ENCODE data around the gene GRIA1. TPM values are rescaled to one million over a fixed set of nuclear protein-coding genes. Genes with fewer than 3 reads are reported as not detected.

GRIA1 gene
- polyA plus RNA-seq, 1 experiment, result 6.7 TPM

GRCh38 chr5:153674356-153674755, 183.9 kb downstream of the GRIA1 start:
- Histone ChIP-seq H3K27me3 (ENCODE audit: control insufficient read depth, insufficient read depth, low read length) (no peaks in the 10 kb centered on the region), H3K4me3 (ENCODE audit: low read depth, low read length) (no peak overlapping the region), H3K36me3 (ENCODE audit: control insufficient read depth, insufficient read depth, low read length) (peaks cover 2% of the 10 kb centered on the region)
- ChIA-PET CTCF (no interaction called here), POLR2A (no interaction called here)
- no peak for TF ChIP-seq CTCF (IDR thresholded peaks at IDR 0.05; ENCODE audit: insufficient read depth, low read depth, low read length)
- DNase-seq (ENCODE audit: low read depth), result no peak

GRCh38 chr5:153676406-153676805, 185.9 kb downstream of the GRIA1 start:
- DNase-seq (ENCODE audit: low read depth), result no peak
- CTCF ChIA-PET, result interaction anchor here (0.8 kb wide), 1 partner anchor 18 kb away, joined by 3 read pairs; no protein-coding TSS in a partner anchor

GRCh38 chr5:153676821-153677220, 186.4 kb downstream of the GRIA1 start:
- H3K4me3 ChIP-seq (ENCODE audit: low read depth, low read length), result no peak overlapping the region
- H3K36me3 ChIP-seq (ENCODE audit: control insufficient read depth, insufficient read depth, low read length), result peaks cover 4% of the 10 kb centered on the region
- no peaks in the 10 kb centered on the region for H3K27me3 ChIP-seq (ENCODE audit: control insufficient read depth, insufficient read depth, low read length)
- POLR2A ChIA-PET, result no interaction called here
- TF ChIP-seq CTCF (IDR thresholded peaks at IDR 0.05; ENCODE audit: insufficient read depth, low read depth, low read length), result no peak
- CTCF ChIA-PET, result interaction anchor here (0.8 kb wide), 1 partner anchor 18 kb away, joined by 3 read pairs; no protein-coding TSS in a partner anchor
- DNase-seq (ENCODE audit: low read depth), result no peak

More at GRCh38 chr5:153676406-153676805, 185.9 kb downstream of the GRIA1 start:
- H3K36me3 ChIP-seq (ENCODE audit: control insufficient read depth, insufficient read depth, low read length), result peaks cover 4% of the 10 kb centered on the region
- H3K27me3 ChIP-seq (ENCODE audit: control insufficient read depth, insufficient read depth, low read length), result no peaks in the 10 kb centered on the region
- no peak for TF ChIP-seq CTCF (IDR thresholded peaks at IDR 0.05; ENCODE audit: insufficient read depth, low read depth, low read length)
- no peak overlapping the region for H3K4me3 ChIP-seq (ENCODE audit: low read depth, low read length)
- POLR2A ChIA-PET, result no interaction called here

GRCh38 chr5:153678617-153679329, 188.3 kb downstream of the GRIA1 start:
- no peak for TF ChIP-seq CTCF (IDR thresholded peaks at IDR 0.05; ENCODE audit: insufficient read depth, low read depth, low read length)
- POLR2A ChIA-PET, result no interaction called here
- CTCF ChIA-PET, result no interaction called here
- Histone ChIP-seq H3K4me3 (ENCODE audit: low read depth, low read length) (no peak overlapping the region), H3K36me3 (ENCODE audit: control insufficient read depth, insufficient read depth, low read length) (peaks cover 4% of the 10 kb centered on the region), H3K27me3 (ENCODE audit: control insufficient read depth, insufficient read depth, low read length) (no peaks in the 10 kb centered on the region)
- no peak for DNase-seq (ENCODE audit: low read depth)

DNA sequence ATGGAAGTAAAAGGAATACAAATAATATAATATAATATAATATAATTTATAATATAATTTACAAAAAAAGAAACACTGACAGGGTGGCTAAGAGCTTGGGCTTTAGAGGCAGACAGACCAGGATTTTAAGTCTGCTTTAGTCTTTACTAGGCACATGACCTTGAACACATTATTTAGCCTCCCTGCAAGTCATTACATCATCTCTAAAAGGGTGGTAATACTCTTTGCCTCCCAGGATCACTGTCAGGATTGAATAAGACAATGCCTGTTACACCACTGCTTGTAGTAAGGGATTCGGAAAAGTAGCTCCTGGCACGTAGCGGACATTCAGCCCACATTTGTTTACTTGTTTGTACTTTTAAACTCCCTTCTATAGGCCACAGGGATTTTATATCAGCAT, 199.8 kb downstream of the GRIA1 start:
- Histone ChIP-seq H3K27me3 (ENCODE audit: control insufficient read depth, insufficient read depth, low read length) (no peaks in the 10 kb centered on the region), H3K4me3 (ENCODE audit: low read depth, low read length) (no peak overlapping the region), H3K36me3 (ENCODE audit: control insufficient read depth, insufficient read depth, low read length) (no peaks in the 10 kb centered on the region)
- CTCF ChIA-PET, result interaction anchor here (1.1 kb wide), 1 partner anchor 21 kb away, joined by 3 read pairs; no protein-coding TSS in a partner anchor
- TF ChIP-seq CTCF (IDR thresholded peaks at IDR 0.05; ENCODE audit: insufficient read depth, low read depth, low read length), result no peak
- POLR2A ChIA-PET, result no interaction called here
- no peak for DNase-seq (ENCODE audit: low read depth)

All from BJ (cell line).